ENCODE results near the gene ITPRID1. TPM values are rescaled to one million over a fixed set of nuclear protein-coding genes. Genes with fewer than 3 reads are reported as not detected.

The ITPRID1 gene
- total and polyA plus RNA-seq, 2 of the 13 experiments (the other 11 are each of a cell fraction or from before 2014, with no cell fraction given), result not detected

DNA sequence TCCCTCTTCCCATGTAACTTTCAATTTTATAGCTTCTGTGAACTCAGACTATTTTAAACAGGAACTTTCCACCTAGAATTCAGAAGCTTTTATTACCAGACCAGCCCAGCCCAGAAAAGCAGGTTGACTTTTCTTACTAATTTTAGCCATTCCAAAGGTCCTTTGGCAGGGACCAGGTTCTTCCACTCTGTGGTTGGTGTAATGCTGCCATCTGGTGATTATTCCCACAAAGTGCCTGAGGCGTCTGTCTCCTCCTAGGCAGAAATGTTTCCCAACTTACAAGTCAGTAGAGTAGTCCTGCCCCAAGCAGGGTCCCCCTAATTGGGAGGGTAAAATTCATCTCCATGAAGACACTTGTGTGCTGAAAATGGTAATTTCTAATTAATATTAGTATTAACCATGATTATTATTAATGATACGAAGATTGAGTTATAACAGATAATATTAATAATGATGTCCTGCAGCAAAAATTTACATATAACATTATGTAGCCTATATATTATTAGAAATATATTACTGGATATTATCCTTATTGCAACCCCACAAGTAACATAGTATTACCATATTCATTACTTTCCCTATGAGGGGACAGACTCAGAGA, 120.1 kb downstream of the ITPRID1 start (continued):
- TF ChIP-seq, protein P1, sequence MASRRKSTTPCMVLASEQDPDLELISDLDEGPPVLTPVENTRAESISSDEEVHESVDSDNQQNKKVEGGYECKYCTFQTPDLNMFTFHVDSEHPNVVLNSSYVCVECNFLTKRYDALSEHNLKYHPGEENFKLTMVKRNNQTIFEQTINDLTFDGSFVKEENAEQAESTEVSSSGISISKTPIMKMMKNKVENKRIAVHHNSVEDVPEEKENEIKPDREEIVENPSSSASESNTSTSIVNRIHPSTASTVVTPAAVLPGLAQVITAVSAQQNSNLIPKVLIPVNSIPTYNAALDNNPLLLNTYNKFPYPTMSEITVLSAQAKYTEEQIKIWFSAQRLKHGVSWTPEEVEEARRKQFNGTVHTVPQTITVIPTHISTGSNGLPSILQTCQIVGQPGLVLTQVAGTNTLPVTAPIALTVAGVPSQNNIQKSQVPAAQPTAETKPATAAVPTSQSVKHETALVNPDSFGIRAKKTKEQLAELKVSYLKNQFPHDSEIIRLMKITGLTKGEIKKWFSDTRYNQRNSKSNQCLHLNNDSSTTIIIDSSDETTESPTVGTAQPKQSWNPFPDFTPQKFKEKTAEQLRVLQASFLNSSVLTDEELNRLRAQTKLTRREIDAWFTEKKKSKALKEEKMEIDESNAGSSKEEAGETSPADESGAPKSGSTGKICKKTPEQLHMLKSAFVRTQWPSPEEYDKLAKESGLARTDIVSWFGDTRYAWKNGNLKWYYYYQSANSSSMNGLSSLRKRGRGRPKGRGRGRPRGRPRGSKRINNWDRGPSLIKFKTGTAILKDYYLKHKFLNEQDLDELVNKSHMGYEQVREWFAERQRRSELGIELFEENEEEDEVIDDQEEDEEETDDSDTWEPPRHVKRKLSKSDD (CRISPR knock-in tag; IDR thresholded peaks at IDR 0.05; ENCODE audit: low read depth), result no peak
- TF ChIP-seq SMC3 (IDR thresholded peaks at IDR 0.05; ENCODE audit: low read length) (peak; percentile 83), RFX3 (CRISPR knock-in tag; IDR thresholded peaks at IDR 0.05) (no peak), CBX1 (IDR thresholded peaks at IDR 0.05; ENCODE audit: low read depth) (no peak), RXRA (CRISPR knock-in tag; IDR thresholded peaks at IDR 0.05) (no peak), STAG1 (CRISPR knock-in tag; IDR thresholded peaks at IDR 0.05) (peak; percentile 83)

DNA sequence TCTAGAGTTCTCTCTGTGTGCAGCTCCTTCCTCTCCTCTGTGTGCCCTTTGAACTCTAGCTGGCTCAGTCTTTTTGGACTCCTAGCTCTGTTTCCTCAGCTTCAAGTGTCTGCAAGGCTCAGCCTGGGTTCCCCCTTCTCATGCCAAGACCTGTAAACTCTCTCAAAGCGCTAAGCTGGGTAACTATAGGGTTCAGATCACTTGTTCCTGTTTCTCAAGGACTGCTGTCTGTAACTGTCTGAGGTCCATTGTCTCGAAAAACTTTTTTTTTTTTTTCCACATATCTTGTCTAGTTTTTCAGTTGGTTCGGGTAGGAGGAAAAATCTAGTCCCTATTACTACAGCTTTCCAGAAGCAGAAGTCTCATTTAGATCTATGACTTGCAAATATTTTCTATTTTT, 126.5 kb downstream of the ITPRID1 start:
- no peak for ATAC-seq
- no peak for FAIRE-seq

More for the DNA sequence above, 126.5 kb downstream of the ITPRID1 start:
- no peak overlapping the region for H3K9ac ChIP-seq (ENCODE audit: insufficient read depth, low read depth, low read length)
- H4K20me1 ChIP-seq (ENCODE audit: insufficient read depth, low read length), result no peaks in the 10 kb centered on the region
- no peaks in the 10 kb centered on the region for H3K79me2 ChIP-seq (ENCODE audit: insufficient read depth, low read length)
- H3K27ac ChIP-seq (ENCODE audit: extremely low read length, insufficient read depth, low read length), result no peak overlapping the region
- POLR2A ChIA-PET, result no interaction called here
- no peak overlapping the region for H3K4me2 ChIP-seq (ENCODE audit: low read depth, low read length)
- CTCF ChIA-PET (ENCODE audit: low intra/inter-chr PET ratio, low total read pairs), result no interaction called here
- no peak for TF ChIP-seq ZNF652 (CRISPR knock-in tag; IDR thresholded peaks at IDR 0.05; ENCODE audit: borderline replicate concordance, low read depth)
- TF ChIP-seq HDAC1 (CRISPR knock-in tag; IDR thresholded peaks at IDR 0.05), result no peak
- TF ChIP-seq ZFP37 (CRISPR knock-in tag; IDR thresholded peaks at IDR 0.05; ENCODE audit: borderline replicate concordance), result no peak
- no peak for TF ChIP-seq ZMYM2 (CRISPR knock-in tag; IDR thresholded peaks at IDR 0.05)
- TF ChIP-seq, protein P2, sequence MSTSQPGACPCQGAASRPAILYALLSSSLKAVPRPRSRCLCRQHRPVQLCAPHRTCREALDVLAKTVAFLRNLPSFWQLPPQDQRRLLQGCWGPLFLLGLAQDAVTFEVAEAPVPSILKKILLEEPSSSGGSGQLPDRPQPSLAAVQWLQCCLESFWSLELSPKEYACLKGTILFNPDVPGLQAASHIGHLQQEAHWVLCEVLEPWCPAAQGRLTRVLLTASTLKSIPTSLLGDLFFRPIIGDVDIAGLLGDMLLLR (CRISPR knock-in tag; IDR thresholded peaks at IDR 0.05), result no peak
- TF ChIP-seq ZNF563 (CRISPR knock-in tag; IDR thresholded peaks at IDR 0.05), result no peak
- TF ChIP-seq GTF3A (CRISPR knock-in tag; conservative IDR thresholded peaks at IDR 0.05), result no peak
- TF ChIP-seq, protein P3, sequence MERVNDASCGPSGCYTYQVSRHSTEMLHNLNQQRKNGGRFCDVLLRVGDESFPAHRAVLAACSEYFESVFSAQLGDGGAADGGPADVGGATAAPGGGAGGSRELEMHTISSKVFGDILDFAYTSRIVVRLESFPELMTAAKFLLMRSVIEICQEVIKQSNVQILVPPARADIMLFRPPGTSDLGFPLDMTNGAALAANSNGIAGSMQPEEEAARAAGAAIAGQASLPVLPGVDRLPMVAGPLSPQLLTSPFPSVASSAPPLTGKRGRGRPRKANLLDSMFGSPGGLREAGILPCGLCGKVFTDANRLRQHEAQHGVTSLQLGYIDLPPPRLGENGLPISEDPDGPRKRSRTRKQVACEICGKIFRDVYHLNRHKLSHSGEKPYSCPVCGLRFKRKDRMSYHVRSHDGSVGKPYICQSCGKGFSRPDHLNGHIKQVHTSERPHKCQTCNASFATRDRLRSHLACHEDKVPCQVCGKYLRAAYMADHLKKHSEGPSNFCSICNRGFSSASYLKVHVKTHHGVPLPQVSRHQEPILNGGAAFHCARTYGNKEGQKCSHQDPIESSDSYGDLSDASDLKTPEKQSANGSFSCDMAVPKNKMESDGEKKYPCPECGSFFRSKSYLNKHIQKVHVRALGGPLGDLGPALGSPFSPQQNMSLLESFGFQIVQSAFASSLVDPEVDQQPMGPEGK (CRISPR knock-in tag; IDR thresholded peaks at IDR 0.05), result no peak
- TF ChIP-seq ZNF780A (CRISPR knock-in tag; IDR thresholded peaks at IDR 0.05), result no peak
- TF ChIP-seq ZNF430 (CRISPR knock-in tag; IDR thresholded peaks at IDR 0.05), result no peak
- no peak for TF ChIP-seq ZNF282 (IDR thresholded peaks at IDR 0.05; ENCODE audit: partially characterized antibody)
- no peak for TF ChIP-seq MAFK (conservative IDR thresholded peaks at IDR 0.05 in 1 of 2, IDR thresholded peaks at IDR 0.05 in 1 of 2; ENCODE audit: low read length in 2 of 2)
- TF ChIP-seq MBNL3 (CRISPR knock-in tag; conservative IDR thresholded peaks at IDR 0.05), result no peak
- TF ChIP-seq ATF1 (CRISPR knock-in tag; IDR thresholded peaks at IDR 0.05), result no peak
- TF ChIP-seq GATA4 (IDR thresholded peaks at IDR 0.05; ENCODE audit: borderline replicate concordance, low read depth), result no peak
- H3K4me1 ChIP-seq (ENCODE audit: insufficient read depth, low read length), result no peaks in the 10 kb centered on the region
- H2AFZ ChIP-seq (ENCODE audit: low read length), result no peak overlapping the region
- intact Hi-C loops (cut with micrococcal nuclease; ENCODE audit: unreplicated experiment), result no loop called here
- no peak overlapping the region for H3K4me3 ChIP-seq (replicated peaks in 1 of 3; ENCODE audit: insufficient read depth in 1 of 3, low read depth in 2 of 3, low read length in 3 of 3)
- in situ Hi-C loops (cut with HindIII; ENCODE audit: extremely low pct_ligation_motif_present, low pct_unique_long_range_greater_than_20kb), result loop anchor here (25.0 kb wide), 1 partner anchor 453 kb away; no protein-coding TSS in a partner anchor
- no peaks in the 10 kb centered on the region; a peak in 1 of 5 replicates for H3K27me3 ChIP-seq (ENCODE audit: control insufficient read depth in 1 of 2, insufficient read depth in 2 of 2, low read length in 2 of 2)
- H3K9me3 ChIP-seq (ENCODE audit: low read length), result no peaks in the 10 kb centered on the region
- no TSS peak for BruUV-seq (replicated peaks)
- H3K36me3 ChIP-seq (replicated peaks in 1 of 2; ENCODE audit: control insufficient read depth in 1 of 2, insufficient read depth in 2 of 2, low read length in 2 of 2), result no peaks in the 10 kb centered on the region
- 1% methylated on average over 3 of the region's 3 CpGs for WGBS (ENCODE audit: low lambda C conversion rate)
- no peak for DNase-seq (ENCODE audit: low spot score)

All from HepG2 (cell line).